Hematopoietic multipotent progenitor cell (in vitro differentiated cells): ENCODE results near the gene EEF1AKMT1. TPM values are rescaled to one million over a fixed set of nuclear protein-coding genes. Genes with fewer than 3 reads are reported as not detected.

ENCODE experiments used
- DNase-seq, 3 donors: peaks; one replicate each; pipeline ENCODE4 v3.0.0-alpha.2; 2011 to 2015; ENCODE audit warnings: low read depth in 2 of 3, low spot score in 2 of 3
- total RNA-seq: library from RNA; depleted of rRNA; stranded (reverse); fragments of >200 nt; gene quantifications from one replicate; pipeline ENCODE4 v1.2.3, GENCODE V29; 2012

The EEF1AKMT1 gene, protein sequence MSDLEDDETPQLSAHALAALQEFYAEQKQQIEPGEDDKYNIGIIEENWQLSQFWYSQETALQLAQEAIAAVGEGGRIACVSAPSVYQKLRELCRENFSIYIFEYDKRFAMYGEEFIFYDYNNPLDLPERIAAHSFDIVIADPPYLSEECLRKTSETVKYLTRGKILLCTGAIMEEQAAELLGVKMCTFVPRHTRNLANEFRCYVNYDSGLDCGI
- 3.2 TPM for total RNA-seq

DNA sequence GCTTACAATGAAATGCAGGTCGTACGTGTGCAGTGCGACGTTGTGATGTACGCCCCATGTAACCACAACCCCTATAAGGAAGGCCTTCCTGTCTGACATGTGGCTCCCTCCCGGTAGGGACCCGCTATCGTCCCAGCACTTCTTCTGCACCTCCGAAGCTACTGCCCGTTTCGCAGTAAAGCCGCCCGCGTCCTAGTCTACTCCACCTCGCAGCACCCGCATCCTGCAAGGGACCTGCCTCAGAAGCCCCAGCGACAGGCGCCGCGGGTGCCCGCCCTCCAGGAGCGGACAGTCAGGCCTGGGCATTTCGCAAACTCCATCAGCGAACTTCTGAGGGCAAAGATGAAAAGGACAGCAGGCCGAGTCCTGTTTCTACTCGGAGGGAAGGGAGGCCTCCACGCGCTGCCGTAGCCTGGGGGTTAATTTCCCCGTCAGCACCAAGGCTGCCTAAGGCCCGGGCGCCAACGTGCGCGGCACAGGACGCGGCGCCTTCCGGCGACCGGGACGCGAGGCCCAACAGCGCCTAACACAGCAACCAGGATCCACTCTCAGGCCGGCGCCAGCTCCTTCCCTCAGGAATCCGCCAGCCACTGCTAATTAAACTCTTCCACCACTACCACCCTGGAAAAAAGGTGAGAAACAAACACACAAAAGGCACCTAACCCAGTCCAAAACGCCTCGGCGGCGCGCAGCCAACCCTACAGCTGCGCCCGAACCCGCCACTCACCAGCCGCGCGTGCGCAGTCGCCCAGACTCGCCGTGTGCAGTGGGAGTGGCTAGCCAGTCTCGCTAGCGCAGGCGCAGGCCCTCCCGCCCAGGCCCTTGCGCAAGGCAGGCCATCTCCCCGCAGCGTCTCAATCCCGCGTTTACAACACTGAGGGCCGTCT is at the start of gene EEF1AKMT1:
Gene EEF1AKMT1, minus strand, starts transcription at position 768 of the 887 bp plus-strand sequence. CDS start 16,363 bp downstream, outside the sequence.
- peak; percentile 88 to 95 (median 92) for DNase-seq

DNA sequence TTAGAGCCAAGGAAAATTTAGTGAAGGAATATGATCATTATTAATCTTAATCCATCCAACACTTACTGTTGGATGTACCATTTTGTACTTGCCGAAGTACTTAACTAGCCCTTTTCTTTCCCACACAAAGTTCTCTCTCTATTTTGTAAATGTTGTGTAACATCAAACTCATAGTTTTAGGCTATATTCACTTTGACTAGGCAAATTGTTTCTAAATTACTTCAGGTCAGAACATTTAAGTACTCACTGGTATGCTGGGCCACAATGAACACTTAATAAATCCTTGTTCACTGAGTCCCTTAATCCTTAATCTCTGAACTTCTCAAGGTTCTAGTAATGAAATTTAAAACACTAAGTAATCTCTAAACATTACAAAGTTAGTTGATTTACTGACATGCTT is 49.3 kb upstream of the EEF1AKMT1 start:
- no peak for DNase-seq

DNA sequence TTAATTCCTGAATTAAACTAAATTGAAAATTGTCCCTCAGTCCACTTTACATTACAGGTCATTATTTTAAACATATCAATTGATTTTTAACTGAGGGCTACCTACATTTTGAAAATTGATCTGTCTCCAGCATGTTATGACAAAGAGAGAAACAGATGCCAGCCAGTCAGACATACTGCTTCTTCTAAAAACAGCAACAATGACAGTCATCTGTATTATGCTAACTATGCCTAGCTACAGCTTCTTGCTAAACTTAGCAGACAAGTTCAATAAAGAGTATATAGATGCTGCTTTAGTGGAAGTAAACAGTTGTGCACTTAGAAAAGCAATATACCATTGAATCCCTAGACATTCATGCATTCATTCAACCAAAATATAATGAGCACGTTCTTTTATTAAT is 48.6 kb upstream of the EEF1AKMT1 start:
- DNase-seq: no peak

DNA sequence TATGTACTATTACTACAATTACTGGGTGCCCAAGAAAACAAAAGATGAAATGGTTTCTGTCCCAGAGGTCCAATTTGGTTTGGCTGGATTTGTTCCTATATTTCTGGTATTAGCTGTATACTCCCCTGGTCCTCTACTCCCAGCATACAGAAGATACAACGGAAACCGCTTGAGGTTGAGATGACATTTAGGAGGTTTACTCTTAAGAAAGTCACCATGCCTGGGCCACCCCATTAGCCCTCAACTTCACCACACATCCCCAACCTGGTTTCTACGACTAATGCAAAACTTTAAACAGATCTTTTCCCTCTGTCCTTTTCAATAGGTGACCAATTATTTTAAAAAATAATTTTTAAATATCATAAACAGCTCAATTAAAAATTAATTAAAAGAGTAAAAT is 46.0 kb upstream of the EEF1AKMT1 start:
- DNase-seq: no peak

DNA sequence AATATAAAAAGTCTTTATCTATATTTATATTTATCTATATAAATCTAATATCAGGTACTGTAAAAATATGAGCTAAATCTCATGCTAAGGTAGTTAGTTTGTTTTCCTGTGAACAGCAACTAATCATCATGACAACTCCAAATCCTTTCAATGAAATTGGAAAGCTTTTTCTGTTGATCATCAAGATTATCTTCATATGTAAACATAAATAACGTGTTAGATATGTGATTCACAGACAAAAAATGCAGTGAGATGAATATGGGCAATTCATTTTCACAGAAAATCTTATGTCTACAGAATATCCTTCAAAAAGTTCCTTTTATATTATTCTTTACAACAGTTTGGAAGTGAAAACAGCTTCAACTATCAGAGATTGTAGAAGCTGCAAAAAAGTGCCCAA is 41.7 kb upstream of the EEF1AKMT1 start:
- DNase-seq: no peak

DNA sequence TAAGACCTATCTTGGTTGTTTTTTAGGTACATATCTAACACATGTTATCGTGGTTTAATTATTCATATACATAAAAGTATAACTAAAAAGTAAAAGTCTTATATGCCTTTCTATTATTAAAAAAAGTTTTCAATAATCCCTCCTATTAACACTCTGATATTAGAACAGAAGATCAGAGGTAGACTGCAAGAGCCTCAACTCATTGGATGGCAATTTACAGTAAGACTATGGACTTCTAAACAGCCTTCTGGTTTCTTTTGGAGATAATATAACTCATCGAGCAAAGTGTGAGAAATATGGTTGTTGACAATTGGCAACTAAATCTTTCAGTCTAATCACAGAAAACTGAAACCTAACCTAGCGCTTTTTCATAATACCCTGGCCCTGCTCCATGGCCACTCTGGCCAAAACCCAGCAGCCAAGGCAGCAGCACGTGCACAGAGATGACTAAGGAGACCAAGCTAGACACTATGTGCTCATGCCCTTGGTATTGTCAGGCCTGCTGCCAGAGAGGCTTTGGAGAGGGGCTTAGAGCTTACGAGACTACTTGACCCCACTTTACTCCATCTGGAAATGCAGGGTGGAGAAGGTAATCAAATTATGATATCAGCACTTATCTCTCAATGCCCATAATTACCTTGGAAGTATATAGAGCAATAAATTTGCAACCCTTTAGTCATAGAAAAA is 40.6 kb upstream of the EEF1AKMT1 start:
- no peak for DNase-seq

DNA sequence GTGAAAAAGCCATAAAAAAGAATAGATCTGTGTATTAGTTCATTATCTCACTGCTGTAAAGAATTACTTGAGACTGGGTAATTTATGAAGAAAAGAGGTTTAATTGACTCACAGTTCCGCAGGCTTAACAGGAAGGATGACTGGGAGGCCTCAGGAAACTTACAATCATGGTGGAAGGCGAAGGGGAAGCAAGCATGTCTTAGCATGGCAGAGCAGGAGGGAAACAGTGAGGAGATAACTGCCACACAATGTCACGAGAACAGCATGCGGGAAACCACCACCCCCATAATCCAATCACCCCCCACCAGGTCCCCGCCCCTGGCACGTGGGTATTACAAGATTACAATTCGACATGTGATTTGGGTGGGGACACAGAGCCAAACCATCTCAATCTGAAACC is 39.1 kb upstream of the EEF1AKMT1 start:
- no peak for DNase-seq

DNA sequence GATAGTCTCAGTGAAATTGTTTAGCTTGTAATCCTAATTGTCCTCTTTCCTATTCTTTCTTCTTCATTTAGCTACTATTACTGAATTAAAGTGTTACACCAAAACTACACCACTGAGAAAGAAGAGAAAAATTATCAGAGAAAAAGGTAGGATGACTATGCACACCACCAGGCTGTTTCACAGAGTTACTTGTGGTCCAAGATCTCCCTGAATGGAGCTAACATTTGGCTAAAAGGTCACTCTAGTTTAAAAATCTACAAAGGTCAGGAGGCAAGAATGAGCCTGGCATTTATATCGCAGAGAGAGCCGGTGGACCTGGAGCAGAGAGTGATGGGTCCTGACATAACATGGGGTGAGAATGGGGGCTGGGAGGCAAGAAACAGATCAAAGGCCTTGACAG is 37.0 kb upstream of the EEF1AKMT1 start:
- no peak for DNase-seq

DNA sequence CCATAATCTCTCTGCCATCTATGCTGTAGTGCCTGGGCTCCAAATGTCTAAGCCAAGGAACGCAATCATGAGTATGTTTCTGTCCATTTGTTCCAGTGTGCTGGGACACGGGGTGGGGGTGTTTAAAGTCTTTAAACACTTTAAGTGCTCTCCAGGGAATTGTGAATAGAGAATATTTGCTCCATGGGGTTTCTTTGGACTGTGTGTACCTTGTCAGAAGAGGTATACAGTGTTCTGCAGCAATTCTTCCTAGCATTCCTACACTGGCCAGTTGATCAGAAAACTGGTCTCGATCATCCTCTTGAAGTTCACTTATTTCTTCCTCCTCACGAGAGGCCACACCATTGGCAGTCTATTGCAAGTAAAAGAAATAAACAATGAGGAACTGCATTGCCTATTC is 35.1 kb upstream of the EEF1AKMT1 start:
- DNase-seq: no peak

DNA sequence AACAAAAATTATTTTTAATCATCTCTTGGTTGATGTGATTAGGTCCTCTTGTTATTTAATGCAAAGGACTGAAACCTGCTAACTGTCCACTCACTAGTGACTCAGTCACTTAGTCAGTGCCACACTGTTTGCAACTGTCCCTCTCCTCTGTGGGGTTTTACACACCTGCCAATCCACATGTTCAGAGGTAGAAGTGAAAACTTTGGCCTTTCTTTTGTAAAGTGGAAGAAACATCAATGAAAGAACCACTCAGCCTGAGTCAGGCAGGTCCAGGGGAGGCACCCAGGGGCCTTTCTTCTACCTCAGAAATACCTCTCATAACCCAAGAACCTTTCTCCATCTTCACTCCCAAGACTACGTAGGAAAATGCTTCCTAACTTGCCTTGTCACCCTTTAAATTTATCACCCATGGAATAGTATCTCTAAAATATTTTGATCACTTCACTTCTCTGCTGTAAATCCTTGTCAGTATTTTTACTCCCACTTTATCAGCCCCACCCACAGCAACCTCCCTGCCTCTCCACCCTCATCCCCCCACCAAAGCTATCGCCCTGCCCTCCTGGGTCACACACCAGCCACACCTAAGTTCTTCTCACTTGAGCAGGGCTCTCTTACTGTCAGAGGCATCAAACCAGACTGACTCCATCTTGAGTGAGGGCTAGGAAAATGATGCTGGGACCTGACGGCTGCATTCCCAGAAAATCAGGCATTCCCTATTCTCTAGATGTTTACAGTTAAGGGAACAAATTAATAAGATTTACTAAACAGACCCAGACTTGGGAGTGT is 29.6 kb upstream of the EEF1AKMT1 start:
- no peak for DNase-seq

DNA sequence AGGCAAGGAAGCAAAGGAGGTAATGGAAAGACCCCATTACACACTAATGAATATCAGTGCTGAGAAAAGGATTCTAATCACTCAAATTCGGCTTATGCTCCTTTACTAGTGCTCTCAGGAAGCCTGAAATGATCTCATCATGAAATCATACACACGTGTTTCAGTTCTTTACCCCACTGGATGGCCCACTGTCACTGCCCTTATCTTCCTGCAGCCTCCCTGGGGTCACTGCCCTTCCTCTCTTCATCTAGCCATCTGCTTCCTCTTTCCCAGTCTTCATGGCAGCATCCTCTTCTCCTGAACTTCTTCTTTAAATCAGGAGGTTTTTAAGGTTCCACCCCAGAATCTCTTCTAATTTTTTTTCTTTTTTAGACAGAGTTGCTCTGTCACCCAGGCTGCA is 27.9 kb upstream of the EEF1AKMT1 start:
- peak in 1 of 3 donors; percentile 5 for DNase-seq

DNA sequence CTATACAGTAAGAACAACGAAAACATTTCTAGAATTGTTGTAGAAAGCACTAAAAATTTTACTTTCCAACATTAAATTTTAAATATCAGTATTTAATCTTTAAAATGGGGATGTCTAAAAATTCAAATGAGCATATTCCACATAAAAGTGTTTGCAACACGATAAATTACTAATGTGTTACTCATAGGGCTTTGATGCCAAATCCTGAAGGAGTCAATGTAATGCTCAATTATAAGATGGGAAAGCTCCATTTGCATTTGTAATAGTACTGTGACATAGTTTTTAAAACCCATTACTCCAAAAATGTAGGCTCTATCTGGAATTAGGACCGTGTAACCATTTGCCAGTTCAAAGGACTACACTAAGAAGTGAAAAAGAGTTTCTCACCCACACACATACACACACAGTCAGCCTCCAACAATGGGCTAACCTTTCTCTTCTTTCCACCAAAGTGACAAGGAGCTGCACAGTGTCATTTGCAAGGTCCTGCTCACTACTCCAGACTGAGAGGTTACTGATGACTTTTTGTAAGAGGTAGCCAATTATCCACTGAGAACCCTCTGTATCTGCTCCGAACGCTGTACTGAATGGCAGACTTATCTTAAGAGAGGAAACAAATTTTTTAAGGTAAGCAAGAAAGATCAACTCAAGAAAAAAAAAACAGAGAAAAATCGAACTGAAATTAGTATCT is 26.1 kb upstream of the EEF1AKMT1 start:
- no peak for DNase-seq

DNA sequence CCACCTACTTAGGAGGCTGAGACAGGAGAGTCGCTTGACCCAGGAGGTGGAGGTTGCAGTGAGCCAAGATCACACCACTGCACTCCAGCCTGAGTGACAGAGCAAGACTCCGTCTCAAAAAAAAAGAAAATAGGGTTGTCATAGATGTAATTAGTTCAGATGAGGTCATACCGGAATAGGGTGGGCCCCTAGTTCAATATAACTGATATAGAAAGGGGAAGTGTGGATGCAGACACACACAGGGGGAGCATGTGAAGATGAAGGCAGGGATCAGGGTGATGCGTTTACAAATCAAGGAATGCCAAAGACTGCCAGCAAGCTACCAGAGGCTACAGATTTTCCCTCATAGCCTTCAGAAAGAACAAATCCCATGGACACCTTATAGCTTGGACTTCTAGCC is 24.3 kb upstream of the EEF1AKMT1 start:
- DNase-seq: peak in 2 of 3 donors; percentile 14 to 39

DNA sequence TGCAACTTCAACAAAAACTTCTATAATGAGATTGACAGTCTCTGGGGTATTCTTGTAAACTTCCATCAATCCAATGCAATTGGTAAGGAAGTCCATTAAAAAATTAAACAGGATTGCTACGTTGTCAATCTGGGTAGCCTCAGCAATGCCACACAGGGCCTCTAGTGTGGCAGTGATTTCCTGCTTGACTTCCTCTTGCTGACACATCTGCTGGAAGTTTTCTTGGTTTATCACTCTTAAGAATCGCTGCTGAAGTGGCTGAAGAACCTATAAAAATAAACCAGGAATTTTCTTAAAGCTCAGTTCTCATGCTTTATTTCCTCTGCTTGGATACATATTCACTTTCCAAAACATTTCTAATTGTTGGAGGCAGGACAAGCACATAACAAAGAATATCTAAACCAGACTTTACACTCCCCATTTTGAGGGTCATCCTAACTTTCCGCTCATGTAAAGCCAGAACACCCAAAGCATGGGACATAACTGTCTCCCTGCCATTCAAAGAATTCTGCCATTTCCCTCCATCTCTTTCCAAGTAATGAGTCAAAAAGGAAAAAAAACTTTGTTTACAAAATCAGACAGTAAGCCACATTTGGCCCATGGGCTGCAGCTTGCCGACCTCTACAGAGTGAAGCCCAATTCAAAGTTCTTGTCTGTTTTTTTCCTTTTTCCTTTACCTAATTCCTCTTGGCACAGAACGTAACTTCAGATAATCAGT is 23.2 kb upstream of the EEF1AKMT1 start:
- DNase-seq: peak in 2 of 3 donors; percentile 9 to 25

DNA sequence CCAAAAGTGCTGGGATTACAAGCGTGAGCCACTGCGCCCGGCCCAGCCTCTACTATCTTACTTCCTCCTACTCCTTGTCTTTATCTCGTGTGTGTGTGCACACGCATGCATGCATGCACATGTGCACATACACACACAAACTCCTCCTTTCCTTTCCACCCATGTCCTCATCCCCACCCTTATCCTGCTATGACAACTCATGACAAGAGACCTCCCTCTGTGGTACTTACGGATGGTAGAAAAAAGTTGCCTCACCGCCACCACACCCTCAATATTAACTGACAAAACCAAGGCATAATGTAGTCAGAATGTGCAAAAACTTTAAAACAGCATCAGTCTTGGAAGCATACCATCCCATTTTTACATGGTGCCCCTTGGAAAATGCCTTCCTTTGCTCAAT is 15.9 kb upstream of the EEF1AKMT1 start:
- no peak for DNase-seq

DNA sequence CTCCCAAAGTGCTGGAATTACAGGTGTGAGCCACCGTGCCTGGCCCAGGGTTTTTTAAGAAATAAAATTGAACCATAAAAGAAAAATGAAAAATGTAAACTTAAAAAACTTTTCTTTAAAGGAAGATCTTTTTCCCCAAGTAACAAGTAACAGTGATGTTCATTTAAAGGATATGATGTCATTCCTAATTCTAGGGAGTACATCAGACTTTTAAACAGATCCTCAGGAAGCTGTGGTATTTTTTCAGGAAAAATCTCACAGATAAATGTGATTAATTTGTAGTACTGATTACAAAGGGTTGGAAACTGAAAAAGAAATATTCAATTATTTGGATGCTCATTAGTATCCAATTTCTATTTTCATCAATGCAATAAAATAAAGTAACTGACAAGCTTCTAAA is 14.6 kb upstream of the EEF1AKMT1 start:
- DNase-seq: no peak

DNA sequence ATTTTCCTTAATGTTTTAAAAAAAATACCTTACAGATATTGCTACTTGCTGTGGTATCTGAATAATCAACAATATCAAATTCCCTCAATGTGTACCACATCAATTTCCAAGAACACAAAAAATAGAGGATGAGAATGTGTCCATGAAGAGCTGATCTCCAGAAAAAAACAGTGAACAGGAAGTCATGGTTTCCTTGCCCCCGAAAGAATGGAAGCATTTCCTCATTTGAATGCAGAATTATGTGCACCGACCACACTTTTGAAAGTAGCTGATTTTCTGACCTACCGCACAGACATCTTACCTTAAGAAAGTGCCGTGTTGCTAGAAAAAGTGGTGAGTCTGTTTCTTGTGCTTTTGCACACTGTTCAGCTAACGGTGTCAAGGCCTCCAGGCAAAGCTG is 13.4 kb upstream of the EEF1AKMT1 start:
- no peak for DNase-seq

DNA sequence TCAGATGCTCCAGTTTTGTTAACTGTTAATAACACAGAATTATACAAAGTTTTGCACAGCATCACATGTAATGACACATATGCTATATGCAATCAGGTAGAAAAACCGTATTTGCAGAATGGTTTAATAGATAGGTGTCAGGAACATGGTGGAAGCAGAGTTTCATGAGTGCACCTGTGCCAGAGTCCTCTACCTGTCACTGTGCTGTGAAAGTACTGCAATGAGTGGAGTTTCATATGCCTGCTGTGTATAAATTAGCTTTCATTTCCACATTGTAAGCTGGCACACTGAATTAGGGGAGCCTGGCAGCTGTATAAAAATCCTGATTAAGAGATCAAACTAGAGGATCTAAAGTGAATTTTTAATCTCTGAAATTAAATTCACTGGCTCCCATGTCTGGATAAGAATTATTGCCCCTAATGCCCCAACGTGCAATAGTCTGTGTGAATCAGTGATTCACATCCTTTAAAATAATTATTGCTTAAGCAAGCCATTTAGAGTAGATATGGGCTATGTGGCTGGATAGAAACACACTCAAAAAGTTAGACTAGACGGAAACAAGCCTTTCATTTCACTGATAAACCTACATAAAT is 8.5 kb upstream of the EEF1AKMT1 start:
- DNase-seq: no peak

DNA sequence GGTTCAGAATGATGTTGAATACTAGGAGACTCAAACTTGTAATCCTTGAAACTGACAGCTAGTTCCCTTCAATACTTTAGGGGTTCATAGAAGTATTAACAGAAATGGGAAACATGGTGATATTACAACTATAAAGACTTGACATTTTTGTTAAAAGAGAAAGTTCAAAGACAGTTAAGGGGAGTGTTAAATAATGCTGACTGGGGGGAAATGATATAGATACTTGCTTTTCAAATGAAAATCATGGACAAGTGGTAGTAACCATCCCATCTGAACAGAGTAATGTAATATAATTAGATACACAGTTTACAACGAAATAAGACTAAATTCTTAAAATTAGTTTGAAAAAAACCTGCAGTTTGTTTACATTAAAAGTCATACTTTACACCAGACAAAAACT is 6.6 kb upstream of the EEF1AKMT1 start:
- no peak for DNase-seq
